ENCODE results near the gene GPR55.

The GPR55 gene

DNA sequence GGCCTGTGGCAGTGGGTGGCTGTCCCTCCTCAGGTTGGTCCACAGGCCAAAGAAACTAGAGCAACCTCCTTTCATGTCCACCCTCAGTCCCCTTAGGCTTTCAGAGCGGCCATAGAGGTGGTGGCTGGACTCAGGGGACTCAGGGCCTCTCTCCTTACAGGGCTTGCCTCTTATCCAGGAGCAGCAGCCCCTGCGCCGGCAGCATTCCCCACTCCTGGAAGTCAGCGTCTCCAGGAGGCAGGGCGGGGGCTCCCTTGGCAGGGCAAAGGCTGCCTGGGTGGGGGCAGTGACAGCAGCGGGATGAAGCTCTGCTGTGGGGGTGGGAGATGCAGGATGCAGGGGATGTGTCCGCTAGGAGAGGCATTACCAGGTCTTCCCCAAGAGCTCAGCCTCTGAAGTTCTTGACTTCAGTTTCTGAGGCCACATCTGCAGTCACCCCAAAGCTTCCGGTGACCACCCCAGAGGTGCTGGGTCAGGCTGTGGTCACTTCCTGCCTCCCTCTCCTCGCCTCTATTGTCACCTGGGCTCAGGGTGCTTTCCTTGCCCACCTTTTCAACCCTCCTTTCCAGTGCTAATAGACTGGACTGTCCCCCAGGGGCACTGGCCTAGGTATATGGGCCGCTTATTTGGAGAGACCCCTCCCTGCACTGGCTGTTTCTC, 8.6 kb upstream of the GPR55 start:
- DNase-seq, result no peak

DNA sequence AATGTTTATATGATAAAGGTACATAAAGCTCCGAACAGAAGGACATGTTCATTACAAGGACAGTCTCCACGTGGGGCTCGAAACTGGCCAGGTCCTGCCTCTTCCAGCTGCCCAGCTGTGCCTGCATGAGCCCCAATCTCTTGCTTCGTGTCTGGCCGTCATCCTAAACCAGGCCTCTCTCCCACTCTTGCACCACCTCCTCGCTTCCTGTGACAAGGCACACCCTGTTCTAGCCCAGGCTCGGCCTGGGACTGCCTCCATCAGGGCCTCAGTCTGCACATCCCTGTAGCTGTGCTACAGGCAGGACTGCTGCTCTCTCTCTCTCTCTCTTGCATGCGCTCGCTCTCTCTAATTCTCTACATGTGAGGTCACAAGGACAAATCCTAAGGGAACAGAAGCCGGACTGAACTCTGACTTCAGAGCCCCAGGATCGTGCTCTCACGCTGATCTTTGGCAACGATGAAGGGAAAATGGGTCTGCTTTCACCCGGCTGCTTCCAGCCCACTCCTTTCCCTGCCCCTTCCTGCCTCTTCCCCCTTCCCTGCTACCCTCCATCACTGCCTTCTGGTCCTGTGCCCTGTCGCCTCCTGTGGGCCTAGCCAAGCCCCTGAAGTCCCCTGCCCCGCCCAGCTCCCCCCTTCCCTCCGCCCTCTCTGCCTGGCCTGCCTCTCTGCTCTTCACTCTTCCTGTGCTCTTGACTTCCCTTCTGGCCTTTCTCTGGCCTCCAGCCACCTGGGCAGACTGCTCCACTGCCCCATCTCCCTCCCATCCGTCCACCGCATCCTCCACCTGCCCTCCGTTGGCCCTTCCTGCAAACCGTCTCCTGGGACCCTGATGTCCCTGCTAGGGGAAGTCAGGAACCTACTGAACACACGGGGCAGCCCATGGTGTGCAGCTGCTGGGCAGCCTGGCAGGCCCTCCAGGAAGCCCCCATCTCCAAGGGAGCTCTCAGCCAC, 7.8 kb upstream of the GPR55 start:
- no peak for DNase-seq

DNA sequence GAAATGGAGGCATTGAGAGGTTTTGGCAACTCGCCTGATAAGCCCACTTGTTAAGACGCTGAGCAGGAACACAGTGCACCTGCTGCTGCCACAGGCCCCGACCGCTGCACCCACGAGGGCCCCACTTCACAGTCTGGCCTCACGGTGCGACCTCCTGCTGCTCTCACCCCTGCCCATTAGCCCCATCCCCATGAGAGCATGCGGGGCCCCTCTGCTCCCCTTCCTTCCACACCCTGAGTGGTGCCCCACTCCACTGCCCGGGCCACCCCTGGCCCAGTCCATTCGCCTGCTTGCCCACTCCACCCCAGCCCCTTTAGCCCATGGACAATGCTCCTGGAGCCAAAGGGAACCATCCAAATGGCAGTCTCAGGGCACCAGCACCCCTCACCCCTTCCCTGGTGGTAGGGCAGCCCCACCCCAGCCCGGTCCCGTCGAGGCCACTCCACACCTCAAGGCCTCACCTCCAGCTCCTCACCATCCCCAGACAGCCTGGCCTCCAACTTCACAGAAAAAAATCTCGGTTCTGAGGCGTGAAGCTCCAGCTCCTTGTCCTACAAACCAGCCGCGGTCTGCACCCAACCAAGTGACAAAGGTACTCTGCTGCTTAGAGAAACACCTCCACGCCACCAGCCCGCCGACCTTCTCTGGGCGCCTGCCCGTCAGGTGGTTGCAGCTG, 6.7 kb upstream of the GPR55 start:
- no peak for DNase-seq

DNA sequence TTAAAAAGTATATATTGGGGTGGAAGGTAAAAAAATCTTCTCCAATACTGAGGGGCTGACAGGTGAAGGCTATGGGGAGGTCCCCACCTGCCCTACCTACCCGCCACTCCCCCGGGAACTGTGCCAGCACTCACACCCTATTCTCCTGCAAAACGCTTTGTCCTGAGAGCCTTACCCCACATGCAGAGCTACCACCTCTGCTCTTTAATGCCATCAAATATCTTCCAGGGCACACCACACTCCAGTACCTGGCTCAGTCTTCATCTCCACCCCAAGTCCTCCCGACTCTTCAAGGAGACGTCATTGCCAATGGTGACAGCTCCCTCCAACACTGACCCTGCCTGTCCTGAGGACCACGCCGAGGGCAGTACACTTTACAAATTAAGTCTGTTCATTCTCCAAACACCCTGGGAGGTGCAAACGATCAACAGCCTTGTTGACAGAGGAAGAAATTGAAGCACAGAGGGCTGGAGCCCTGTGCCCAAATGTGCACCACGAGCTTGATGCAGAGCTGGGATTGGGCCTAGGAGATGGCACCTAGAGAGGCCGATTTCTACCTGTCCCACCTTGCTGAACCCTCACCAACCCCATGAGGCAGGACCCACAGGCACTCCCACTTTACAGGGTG, 6.0 kb upstream of the GPR55 start:
- no peak for DNase-seq

DNA sequence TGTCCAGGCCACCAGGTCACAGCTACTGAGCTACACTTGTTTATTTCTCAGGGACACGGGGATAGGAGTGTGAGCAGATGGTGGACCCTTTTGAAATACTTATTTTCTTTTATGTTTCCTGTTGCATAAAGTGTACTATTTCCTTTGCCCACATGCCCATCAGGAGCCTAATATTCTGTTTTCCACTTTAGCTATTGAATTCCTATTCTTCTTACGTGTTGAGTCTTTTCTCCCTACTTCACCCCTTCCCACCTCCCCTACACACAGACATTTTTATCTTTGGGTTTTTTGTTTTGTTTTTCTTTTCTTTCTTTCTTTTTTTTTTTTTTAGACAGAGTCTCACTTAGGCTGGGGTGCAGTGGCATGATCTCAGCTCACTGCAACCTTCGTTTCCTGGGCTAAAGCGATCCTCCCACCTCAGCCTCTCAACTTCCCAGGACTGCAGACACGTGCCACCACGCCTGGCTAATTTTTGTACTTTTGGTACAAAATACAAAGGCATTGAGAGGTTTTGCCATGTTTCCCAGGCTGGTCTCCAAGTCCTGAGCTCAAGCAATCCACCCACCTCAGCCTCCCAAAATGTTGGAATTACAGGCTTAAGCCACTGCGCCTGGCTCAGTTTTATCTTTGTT, 5.2 kb upstream of the GPR55 start:
- no peak for DNase-seq

DNA sequence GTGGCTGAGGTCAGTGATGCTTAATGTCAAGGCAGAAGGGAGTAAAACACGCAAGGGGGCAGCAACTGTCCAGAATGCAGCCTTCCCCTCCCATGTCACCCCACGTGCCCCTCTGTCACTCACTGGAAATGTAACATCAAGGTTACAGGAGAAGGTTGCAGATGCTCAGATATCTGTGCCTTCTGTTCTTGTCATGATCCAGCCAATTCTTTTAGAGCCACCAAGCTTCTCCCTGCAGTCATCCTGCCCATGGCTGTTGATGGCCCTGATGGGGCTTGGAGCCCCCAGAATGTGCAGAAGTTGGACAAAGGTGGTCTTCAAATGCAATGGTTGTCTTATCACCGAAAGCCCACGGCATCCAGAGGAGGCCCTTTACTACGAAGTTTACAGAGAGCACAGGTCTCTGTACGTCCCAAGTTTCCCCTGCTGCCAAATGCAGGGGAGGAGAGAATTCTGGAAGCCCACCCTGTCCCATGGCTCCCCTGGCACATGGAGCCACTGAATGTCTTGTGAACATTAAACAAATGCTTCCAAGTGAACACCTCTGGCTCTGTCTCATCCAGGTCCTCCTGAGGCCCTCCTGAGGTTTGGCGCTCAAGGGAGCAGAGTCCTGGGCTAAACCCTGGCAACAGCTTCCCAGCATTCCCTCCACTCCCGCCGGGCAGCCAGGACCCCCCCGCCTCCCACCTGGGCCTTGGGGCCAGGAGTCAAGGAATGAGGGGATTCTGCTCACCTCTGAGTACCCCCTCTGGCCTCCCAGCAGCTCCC, 4.5 kb upstream of the GPR55 start:
- DNase-seq, result no peak

DNA sequence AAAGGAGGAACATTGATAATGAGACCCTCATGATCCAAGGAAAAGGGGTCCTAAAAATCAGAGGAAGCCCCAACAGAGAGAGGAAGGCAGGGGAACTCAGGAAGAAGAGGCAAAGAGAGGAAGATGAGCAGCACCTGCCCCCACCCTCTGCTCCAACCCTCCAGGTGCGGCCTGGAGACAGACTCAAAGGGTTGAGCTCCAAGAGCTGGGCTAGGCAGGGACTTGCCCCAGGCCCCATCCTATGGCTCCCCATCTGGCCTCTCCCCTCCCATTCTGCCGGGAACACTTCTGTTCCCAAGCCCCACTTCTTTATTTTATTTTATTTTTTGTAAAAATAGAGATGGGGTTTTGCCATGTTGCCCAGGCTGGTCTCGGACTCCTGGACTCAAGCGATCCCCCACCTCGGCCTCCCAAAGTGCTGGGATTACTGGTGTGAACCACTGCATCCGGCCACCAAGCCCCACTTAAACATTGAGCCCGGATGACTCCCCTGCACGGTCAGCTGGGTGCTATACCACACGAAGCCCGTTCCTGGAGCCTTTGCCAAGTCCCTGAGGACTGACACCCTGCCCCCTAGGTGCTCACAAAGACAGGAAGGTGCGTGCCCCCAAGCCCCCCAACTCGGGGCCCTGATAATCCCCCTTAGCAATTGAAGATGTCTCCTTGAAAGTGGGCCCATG, 3.8 kb upstream of the GPR55 start:
- no peak for DNase-seq

DNA sequence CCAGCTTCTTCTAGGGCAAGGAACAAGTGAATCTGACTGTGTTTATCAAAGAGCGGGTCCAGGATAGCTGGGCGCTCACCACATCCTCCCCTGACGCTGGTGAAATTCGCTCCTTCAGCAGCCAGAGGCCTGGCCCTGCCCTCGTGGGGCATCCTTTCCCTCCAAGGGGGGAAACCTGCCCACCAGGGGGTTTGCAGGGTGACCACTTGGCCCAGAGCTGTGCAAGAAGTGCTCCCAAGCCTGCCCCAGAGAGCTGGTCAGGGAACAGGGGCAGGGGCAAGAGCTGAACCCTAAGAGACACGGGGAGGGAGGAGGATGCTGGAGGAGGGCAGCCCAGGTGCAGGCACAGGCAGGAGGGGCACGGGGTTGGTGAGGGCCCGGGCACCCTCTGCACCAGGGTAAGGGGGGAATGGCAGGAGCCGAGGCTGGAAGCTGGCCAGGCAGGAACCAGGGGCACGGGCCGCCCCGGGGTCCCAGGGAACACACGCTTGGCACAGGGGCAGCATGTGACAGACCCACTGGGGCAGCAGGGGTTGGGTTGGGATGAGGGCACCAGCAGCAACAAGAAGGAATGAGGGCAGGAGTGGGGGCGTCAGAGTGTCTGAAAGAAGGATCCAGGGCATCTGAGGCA, 2.8 kb upstream of the GPR55 start:
- no peak for DNase-seq

DNA sequence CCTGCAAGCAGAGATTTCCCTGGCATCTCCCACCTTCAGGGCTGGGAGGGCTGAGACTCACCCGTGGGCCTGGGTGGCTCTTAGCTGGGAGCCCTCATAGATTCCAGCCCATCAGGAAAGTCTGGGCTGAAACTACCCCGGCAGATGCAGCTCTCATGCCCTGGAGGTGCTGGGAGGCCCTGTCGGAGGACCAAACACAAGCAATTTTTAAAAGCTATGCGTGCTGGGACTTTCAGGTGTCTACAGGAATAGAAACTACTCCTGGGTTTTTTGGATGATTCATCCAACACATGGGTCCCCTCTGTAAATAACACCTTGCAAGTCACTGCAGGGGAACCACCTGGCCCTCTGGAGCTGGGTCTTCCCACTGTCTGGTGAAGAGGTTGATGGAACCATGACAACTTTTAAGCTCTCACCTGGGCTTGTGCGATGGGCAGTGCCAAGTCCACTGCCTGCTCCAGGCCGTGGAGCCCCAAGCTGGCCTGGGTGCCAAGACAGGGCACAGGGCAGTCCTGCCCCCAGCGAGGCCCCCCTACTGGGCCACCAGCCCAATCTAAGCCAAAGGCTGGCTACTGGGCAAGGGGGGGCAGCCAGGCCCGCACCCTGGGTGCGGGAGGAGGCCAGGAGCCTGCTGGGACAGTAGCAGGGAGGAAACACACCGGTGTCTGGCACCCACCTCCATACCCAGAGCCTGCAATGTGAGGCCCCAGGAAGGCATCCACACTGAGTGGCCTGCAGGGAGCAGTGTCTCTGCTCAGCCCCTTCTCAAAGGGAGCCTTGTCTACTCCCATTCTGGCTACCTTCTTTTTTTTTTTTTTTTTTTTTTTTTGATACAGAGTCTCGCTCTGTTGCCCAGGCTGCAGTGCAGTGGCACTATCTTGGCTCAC, 1.1 kb upstream of the GPR55 start:
- no peak for DNase-seq

DNA sequence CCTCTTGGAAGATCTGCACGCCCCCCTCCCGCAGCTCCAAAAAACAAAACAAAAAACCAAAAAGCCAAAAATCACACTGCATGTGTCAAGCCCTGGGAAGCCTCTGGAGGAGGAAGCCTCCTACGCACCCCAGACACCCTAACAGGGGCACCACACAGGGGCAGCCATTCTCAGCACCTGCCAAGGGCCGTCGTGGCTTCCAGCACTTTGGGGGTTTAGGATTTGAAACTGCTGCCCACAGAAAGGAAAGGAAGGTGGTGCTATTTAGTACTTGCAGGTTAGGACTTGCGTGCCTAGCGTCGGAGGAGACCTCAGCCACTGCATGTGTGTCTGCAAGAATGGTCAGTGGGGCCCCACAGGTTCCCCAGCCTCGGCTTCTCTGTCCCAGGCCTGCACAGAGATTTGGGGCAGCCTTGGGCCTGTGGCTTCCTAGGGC, 419 bp upstream of the GPR55 start:
- no peak for DNase-seq

DNA sequence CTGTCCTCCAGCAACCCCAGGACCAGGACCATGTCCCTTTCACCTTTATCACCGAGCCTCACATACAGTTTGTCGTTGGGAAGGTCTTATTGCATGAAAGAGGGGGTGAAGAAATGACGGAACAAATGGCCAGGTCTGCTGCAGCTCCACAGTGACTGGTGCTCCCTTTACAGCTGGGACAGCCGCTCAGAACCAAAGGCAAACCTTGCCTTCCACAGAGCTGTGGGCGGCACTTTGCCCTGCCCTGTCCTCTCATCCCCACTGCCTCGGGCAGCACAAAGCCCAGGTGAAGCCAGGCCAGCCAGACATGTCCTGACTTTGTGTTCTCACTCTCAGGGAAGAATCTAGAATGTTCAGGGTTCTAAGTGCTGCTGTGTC, 961 bp downstream of the GPR55 start:
- DNase-seq, result no peak

DNA sequence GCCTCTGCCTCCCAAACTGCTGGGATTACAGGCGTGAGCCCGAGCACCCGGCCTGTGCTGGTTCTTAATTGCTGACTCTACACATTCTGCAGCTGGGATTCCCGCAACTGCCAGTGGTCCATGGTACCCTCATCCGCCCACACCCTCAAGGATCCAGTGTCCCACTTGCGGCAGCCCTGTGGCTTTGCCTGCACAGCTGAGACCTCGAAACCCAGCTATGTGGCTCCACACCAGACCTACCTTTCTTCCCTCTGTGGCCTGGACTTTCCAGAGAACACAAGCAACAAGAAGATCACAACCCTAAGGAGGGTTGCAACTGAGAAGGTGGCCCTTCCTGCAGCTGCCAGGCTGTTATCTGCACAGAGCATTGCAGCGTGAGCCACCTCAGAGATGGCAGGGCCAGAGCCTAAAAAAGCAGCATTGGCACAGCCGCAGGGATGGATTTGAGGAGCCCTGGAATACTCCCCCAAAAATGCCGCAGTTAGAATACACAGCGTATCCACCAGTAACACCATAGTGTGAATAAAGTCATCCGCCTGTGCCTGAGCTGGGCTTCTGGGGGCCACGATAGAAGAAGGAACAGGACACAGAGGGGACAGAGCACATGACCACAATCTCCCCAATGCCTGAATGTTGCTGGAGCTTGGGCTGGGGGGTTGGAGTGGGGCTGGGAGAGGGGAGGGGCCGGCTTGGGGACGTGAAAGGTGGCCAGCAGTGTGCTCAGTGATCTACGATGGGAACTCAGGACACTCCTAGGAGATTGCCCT, 1.9 kb downstream of the GPR55 start:
- DNase-seq, result no peak

DNA sequence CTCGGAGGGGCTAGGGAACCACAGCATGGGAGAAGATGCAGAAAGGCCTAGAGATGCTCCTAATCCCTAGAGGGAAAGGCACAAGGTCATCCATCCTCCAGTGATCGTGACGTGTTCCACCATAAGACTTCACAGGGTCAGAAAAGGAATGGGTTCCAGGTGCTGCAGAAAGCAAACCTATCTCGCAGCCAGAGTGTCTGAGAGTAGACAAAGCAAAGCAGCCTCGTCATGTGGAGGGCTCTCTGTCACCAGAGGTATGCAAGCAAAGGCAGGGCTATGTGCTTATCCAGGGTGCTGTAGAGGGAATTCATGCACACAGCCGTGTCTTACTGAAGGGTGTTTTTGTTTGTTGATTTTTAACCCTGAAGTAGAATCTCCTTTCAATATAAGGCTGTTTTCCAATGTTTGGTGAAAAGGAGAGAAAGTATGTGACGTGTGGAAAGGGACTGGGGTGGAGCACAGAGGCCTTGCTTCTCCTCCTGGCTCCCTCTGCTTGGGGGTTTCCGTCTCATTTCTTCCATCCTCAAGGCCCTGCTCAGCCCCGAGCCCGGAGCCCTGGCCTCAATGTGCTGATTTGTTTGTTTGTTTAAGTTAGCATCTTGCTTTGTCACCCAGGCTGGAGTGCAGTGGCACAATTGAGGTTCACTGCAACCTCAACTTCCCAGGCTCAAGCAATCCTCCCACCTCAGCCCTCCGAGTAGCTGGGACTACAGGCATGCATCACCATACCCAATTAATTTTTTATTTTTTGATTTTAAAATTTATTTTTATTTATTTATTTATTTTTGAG, 3.0 kb downstream of the GPR55 start:
- no peak for DNase-seq

DNA sequence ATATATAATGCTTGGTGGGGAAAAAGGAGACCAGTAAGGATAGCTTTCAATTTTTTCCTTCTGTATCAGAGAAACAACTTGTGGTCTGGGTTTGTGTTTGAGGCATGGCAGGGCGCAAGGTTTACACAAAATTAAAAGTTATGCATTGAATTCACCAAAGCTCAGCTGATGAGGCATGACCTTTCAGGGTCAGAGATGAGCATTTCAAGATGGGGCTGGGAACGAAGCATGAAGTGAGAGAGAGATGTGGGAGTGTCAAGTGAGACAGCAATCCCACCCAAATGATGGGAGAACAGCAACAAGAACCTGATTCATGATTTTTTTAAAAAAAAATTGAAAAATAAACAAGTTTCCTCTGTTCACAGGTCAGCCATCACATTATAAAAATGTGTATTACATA, 4.9 kb downstream of the GPR55 start:
- no peak for DNase-seq

DNA sequence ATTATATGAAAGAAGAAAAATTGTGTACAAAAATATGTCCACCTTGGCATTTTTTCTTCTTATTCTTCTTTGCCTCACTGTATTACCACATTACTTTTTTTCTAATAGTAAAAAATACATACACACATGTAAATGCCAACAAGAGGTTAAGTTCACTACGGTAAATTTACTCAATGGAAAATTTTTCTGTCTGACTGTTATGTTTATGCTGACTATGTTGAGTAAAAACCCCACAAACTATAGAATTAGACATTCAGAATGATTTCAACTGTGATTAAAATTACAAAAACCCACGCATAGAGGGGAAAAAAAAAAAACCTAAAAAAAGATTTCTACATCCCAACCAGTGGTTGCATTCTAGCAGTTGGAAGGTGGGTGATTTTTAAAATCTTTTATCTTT, 5.4 kb downstream of the GPR55 start:
- DNase-seq, result no peak

DNA sequence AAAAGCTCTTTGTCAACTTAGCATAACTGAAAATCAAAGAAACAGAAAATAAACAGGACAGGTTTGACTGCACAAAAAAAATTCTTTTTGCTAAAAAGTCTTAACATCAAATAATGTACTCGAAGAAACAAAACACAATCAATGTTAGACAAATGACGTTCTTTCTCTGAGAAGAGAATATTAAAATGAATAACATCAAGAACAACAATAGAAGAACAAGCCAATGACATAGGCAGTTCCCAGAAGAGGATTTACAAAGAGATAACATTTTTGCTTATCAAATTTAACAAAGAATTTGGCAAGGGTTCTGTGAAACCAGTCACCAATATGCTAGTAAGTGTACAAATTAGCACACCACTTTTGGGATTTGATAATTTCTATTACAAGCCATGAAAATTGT, 5.8 kb downstream of the GPR55 start:
- DNase-seq, result no peak

DNA sequence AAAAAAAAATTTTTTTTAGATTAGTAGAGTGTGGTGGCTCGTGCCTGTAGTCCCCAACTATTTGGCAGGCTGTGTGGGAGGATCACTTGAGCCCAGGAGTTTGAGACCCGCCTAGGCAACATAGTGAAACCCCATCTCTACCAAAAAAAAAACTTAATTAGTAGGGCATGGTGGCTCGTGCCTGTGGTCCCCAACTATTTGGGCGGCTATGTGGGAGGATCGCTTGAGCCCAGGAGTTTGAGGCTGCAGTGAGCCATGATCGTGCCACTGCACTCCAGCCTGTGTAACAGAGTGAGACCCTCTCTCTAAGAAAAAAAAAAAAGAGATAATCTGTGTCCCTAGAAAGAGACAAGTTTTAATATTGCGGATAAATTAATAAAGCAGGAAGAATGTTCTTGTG, 8.8 kb downstream of the GPR55 start:
- no peak for DNase-seq

DNA sequence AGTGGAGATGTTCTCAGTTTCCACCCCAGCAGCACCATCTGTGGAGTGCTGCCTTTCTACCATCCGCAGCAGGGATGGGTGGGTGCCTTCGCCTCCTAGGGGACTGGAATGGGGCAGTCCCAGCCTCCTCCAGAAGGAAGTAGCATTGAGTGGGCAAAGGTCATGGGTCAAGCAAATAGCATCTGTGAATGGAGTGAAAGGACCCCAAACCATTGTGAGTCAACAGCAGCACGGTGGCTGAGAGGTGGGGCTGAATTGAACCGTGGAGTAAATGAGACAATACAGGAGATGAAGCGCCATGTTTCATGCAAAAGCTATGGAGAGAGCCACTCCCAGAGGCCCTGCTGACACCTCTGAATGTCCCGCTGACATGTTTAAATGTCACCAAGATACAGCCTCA, 9.7 kb downstream of the GPR55 start:
- no peak for DNase-seq

Measured in CD4-positive, alpha-beta T cell treated with Interferon alpha-2 for 1 hour (primary cell).